Measurements from ENCODE around the gene COG2.
"Not testable (repeated sequence)": the region's sequence is repeated elsewhere in the genome, so short reads cannot be mapped to it uniquely, and the experiment has no call there.

COG2 gene

DNA sequence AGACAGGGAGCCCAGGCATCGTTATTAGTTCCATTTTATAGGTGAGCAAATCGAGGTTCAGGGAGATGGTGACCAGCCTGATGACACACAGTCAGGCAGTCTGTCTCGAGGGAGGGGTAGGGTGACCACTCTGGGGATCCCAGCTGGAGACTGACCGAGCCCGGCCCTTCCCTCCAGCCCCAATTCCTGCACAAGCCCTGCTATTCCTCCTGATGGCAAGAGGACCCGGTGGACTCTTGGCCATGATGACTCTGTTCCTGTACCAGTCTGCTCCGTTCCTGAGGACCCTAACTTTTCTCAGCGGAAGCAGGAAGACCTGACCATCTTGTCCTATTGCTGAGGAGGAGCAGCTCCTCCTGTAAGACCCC is 71.2 kb downstream of the COG2 start:
- no peak for DNase-seq (ENCODE audit: low read depth in 2 of 2, low spot score in 1 of 2)

DNA sequence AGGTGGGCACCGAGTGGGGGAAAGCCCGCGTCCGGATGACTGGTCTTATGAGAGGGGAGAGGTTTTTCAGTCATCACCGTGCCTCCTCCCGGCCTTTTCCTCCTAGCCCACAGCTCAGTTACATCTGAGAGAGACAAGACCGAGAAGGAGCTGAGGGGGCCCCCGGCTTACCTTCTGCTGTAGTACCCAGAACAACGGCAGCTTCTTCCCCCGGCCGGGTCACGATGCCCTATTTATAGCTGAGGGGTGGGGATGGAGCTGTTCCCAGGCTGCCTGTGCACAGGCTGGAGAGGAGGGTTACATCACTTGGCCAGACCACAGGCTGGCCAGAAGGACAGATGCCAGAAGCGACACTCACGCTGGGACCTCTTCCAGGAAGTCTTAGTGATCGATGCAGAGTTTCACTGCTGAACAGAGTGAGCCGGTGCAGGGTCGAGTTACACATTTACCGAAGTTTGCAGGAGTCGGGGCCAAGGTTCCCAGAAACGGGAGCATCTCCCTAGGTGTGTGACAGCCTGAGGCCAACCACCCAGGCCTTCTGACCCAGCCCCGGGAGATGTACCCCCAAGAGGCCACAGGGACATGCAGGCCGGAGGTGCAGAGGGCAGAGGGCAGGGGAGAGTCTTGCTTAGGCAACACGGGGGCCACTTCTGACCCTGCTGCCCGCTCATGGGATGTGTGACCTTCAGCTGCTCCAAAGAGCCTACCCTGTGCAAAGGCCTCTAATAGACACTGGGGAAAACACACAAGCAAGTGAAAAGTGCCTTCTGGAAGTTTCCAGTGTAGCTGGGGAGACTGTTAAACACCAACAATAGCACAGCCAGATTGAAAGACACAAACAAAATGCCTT is 71.9 kb downstream of the COG2 start, which contains the start of gene AGT:
AGT (minus strand) TSS at position 208 of the 850 bp plus-strand sequence. CDS start 3,299 bp downstream, outside the sequence.
- no peak for DNase-seq (ENCODE audit: low read depth in 2 of 2, low spot score in 1 of 2)

DNA sequence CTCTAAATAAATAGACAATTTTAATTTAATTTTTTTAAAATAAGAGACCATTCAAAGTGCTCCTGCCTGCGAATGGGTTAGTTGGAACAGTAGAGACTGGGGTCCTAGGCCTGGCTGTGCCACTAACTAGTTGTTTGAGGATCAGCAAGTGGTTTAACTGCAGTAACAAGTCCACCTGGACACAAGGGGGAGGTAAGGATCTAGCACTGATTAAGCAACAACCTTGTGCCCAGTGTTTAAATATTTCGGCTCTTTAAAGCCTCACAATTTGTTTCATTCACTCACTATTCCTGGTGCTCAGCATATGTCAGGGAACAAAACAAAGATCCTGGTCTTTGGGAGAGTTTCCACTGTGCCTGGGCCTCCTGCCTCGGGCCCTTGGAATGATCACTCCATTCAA is 73.2 kb downstream of the COG2 start:
- no peak for DNase-seq (ENCODE audit: low read depth in 2 of 2, low spot score in 1 of 2)

DNA sequence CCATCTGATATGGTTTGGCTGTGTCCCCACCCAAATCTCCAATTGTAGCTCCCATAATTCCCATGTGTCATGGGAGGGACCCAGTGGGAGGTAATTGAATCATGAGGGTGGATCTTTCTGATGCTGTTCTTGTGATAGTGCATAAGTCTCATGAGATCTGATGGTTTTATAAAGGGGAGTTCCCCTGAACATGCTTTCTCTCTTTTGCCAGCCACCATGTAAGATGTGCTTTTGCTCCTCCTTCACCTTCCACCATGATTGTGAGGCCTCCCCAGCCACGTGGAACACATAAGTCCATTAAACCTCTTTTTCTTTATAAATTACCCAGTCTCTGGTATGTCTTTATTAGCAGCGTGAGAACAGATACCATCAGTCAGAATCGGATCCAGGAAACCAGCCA is 74.2 kb downstream of the COG2 start:
- not testable (repeated sequence) for DNase-seq (ENCODE audit: low read depth in 2 of 2, low spot score in 1 of 2)

- DNase-seq (ENCODE audit: low read depth in 2 of 2, low spot score in 1 of 2): no peak
Measured at GRCh38 chr1:230717251-230717650, 75.0 kb downstream of the COG2 start.

DNA sequence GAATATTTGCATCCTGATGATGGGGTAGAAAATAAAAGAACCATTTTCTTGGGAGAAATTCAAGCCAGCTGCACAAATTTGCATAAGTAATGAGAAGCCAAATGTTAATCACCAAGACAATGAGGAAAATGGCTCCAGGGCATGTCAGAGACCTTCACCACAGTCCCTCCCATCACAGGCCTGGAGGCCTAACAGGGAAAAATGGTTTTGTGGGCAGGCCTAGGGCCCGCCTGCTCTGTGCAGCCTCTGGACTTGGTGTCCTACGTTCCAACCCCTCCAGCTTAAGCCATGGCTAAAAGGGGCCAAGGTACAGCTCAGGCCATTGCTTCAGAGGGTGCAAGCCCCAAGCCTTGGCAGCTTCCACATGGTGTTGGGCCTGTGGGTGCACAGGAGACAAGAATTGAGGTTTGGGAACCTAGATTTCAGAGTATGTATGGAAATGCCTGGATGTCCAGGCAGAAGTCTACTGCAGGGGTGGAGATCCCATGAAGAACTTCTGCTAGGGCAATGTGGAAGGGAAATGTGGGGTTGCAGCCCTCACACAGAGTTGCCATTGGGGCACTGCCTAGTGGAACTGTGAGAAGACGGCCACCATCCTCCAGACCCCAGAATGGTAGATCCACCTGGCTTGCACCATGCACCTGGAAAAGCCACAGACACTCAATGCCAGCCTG is 79.7 kb downstream of the COG2 start:
- DNase-seq (ENCODE audit: low read depth in 2 of 2, low spot score in 1 of 2): not testable (repeated sequence)

DNA sequence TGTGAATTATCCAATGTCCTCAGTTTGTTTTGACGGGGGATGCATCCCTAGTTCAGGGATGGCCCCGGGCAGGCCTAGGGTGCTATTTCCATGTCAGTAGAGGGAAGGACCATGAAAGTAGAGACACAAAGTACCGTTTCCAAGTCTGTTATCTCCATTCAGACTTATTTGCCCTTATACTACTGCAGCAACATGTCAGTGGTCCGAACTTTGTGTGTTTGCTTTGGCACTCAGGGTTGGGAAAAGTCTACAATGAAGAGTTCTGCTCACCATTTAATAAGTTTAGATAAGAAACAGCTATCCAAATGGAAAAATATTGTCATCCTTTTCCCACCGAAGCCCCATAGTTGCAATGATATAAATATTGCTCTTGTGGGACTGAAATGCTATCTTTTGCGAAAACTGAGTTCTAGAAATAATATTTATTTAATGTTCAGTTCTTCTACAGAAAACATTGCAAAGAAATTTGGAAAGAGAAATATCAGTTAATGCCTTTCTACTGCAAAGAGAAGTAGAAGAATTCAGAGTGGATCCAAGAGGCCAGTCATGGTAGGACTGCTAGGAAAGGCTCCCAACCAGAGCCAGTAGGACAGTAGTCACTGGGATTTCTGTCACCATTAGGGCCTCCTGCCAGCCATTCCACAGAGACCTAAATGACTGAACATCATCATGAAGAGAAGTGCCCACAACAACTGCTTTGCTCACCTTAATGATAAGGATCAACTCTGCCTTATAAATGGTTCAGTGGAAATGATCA is 83.2 kb downstream of the COG2 start:
- DNase-seq (ENCODE audit: low read depth in 2 of 2, low spot score in 1 of 2): no peak

DNA sequence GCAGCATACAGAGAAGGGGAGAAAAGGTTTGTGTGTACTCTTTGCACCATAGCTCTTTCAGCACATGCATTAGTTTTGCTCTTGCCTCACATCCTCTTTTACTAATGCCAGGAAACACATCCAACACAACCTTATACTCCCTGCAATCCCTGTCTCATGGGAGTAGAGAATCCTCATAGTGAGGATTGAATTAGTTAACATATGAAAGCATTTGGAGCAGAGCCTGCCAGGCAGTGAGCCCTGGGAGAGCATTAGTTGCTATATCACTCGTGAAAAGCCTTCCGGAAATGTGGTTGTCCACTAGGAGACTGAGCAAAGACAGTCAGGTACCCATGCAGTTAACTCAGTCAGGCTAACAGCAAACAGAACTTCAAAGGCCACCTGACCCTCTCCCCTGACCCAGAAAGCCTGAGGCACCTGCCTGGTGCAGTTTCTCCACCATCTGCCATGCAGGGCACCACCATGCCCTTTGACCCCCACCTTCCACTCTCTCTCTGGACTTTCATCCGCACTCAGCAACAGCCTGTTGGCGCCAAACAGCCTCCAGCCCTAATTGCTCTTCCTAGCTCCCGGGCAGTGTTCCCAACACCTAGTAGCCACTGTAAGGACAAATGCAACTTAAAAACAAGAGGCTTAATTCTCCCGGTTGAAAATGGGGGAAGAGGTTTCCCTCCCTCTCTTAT is 86.6 kb downstream of the COG2 start:
- DNase-seq (ENCODE audit: low read depth in 2 of 2, low spot score in 1 of 2): no peak

DNA sequence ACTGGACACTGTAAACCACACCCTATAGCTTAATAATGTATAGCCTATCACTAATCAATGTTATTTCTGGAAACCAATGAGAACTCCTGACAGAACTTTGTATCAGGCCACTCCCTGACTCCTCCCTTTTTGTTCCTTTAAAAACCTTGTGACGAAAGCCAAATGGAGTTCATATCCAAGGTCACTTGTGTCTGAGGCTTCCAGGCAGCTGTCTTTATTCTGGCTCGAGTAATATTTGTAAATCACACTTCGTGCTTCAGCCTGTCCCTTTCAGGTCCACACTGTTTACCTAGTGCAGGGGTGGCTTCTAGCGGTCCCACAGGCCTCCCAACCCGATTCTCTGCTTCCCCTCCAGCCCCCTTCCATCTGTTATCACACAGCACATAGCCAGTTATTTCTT is 88.7 kb downstream of the COG2 start:
- no peak for DNase-seq (ENCODE audit: low read depth in 2 of 2, low spot score in 1 of 2)

DNA sequence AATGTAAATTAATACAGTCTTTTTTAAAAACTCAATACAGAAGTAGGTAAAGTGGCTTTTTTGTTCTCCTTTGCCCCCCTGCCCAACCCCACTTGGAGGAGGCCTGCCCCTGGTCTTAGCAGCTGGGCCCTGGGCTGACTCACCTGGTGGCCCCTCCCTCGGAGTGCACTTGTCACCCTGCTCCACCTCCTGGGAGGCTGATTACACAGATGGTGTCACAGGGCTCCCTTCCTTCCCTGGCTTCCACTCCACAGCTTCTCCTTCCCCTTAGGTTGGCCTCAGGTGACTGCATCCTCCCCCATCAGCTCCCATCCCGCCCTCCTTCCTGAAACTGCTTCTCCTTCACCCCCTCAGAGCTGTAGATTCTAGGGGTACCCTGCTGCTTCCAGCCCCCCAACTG is 93.2 kb downstream of the COG2 start:
- no peak for DNase-seq (ENCODE audit: low read depth in 2 of 2, low spot score in 1 of 2)

- DNase-seq (ENCODE audit: low read depth in 2 of 2, low spot score in 1 of 2): no peak
Measured at GRCh38 chr1:230737622-230738262, 95.5 kb downstream of the COG2 start.

DNA sequence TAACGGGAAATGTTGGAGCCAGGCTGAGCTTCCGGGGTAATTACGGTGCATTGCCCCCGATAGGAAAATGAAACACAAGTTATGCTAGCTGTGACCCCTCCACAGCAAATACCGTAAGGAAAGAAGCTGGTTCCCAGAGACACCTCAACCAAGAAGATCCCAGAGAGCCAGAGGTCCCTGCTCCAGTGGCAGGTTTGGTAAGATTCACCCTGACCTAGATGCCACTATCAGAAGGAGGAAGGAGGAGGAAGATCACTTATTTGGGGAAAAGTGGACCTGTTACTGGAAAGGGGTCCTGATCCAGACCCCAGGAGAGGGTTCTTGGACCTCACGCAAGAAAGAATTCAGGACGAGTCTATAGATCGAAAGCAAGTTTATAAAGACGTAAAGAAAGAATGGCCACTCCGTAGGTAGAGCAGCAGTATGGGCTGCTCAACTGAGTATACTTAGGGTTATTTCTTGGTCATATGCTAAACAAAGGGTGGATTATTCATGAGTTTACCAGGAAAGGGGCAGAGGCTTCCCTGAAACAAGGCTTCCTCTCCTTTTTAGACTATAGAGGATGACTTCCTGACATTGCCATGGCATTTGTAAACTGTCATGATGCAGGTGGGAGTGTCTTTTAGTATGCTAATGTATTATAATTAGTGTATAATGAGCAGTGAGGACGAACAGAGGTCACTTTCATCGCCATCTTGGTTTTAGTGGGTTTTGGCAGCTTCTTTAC is 97.4 kb downstream of the COG2 start:
- no peak for DNase-seq (ENCODE audit: low read depth in 2 of 2, low spot score in 1 of 2)

Measured in stimulated activated CD8-positive, alpha-beta memory T cell treated with anti-CD3 and anti-CD28 coated beads, Interleukin-4, amount 100 ng/mL, for 4 hours (primary cell).